RWPE1 (cell line): Measurements from ENCODE around the gene MYO5A.
"Not testable (repeated sequence)": the region's sequence is repeated elsewhere in the genome, so short reads cannot be mapped to it uniquely, and the experiment has no call there.

ENCODE experiments used
- CTCF ChIA-PET: fragments of 350-600 bp; sonication (Branson Sonifier 250); formaldehyde crosslinking; extraction: SDS; loops from one replicate; lab custom pipeline; 2021; lab: Yijun Ruan, JAX
- POLR2A ChIA-PET: fragments of 400-600 bp; formaldehyde crosslinking; extraction: SDS; loops from one replicate; lab custom pipeline; 2020; ENCODE audit warnings: antibody characterized with exemption; ENCODE audit not compliant: low non-redundant PET; lab: Yijun Ruan, JAX
- DNase-seq: peaks from one replicate; pipeline ENCODE4 v3.0.0; 2012; ENCODE audit warnings: low spot score
- H3K27ac ChIP-seq: fragments of 450-650 bp; 2 replicates; pipeline ENCODE4 v1.5.1; 2017
- CTCF ChIP-seq: fragments of 450-650 bp; conservative IDR thresholded peaks from 2 replicates; pipeline ENCODE4 v1.5.1; 2017; ENCODE audit warnings: low read depth, mild to moderate bottlenecking

MYO5A gene

GRCh38 chr15:52289629-52290081 lies 239.0 kb downstream of the MYO5A start:
- no peak for TF ChIP-seq CTCF
- peak overlapping the region; percentile 53 for H3K27ac ChIP-seq
- POLR2A ChIA-PET: no interaction called here
- CTCF ChIA-PET: interaction anchor here (1.4 kb wide), 1 partner anchor 33 kb away, joined by 5 read pairs; no protein-coding TSS in a partner anchor
- DNase-seq: peak; percentile 25

DNA sequence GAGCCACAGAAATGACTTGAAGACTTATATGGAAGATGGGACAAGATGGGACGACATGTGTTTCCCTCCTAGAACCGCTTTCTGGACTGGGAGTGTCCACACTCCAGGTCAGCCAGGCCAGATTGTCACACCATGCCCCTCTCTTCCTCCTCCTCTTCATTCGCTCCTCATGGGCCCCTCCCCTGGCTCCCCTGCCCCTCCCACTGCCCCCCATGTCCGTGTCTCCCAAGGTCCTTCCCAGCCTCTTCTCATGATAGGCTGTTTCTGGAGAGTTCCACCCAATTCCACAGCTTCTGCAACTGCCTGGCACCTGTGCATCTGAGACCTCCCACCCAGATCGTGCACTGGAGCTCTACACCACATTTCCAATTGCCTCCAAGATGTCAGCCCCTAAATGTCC lies 239.7 kb downstream of the MYO5A start:
- POLR2A ChIA-PET: no interaction called here
- TF ChIP-seq CTCF: no peak
- CTCF ChIA-PET: interaction anchor here (1.4 kb wide), 1 partner anchor 33 kb away, joined by 5 read pairs; no protein-coding TSS in a partner anchor
- H3K27ac ChIP-seq: peak overlapping the region; percentile 53
- DNase-seq: no peak

DNA sequence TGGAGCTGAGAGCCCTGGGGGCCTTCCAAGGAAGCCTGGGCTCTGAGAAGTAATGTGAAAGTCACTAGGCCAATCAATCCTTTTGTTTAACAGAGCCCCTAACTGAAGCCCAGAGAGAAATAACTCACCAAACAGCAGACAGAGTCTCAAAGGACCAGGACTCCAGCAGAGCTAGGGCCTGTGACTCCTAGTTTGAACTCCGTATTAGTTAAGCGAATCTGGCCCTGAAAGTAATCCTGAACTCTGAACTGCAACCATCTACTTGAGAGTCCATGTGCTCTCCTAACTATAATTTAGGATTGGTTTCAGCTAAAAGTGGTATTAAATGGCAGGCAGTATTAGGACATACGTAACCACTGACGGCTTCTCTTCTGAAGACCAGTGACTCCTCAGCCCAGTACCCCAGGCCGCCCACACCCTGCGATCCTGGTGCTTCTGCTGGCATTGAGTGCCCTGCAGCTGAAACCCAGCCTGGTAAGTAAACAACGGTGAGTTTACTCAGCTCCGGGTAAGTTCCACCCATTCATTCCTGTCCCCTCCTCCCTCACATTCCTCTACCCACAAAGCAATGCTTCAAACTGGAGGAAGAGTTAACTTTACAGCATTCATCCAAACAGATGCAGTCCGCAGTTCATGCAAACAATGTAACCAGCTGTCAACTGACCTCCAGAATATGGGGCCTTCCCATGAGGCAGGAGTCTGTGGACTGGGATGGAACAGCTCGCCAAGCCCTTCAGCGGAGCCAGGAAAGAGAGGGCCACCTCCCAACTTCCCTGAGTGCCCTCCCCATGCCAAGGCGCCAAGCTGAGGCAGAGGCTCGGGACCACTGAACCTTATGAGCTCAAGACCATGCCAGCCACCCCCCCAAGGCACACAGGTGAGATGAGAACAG lies 240.4 kb downstream of the MYO5A start:
- ChIA-PET CTCF (interaction anchor here (1.4 kb wide), 1 partner anchor 32 kb away, joined by 5 read pairs; no protein-coding TSS in a partner anchor), POLR2A (interaction anchor here (0.6 kb wide), 1 partner anchor 294 kb away, joined by 4 read pairs; no protein-coding TSS in a partner anchor)
- DNase-seq: peak; percentile 90
- H3K27ac ChIP-seq: no peak overlapping the region
- TF ChIP-seq CTCF: no peak

DNA sequence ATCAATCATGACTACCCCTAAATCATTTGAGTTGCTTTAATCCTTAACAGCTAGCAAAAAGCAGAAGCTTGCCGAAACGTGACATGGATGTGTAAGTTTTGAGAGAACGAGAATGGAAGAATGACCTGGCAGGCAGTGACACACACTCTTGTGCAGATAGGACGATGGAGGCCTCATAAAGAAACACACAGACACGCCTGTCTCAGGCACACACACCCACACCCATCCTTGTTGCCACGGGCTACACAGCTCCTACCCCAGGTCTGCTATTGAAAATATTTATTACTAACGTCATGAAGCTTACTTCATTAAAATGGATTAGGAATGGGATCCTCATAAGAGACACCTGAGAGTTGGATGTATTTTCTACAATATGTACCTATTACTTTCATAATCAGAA lies 241.6 kb downstream of the MYO5A start:
- POLR2A ChIA-PET: no interaction called here

DNA sequence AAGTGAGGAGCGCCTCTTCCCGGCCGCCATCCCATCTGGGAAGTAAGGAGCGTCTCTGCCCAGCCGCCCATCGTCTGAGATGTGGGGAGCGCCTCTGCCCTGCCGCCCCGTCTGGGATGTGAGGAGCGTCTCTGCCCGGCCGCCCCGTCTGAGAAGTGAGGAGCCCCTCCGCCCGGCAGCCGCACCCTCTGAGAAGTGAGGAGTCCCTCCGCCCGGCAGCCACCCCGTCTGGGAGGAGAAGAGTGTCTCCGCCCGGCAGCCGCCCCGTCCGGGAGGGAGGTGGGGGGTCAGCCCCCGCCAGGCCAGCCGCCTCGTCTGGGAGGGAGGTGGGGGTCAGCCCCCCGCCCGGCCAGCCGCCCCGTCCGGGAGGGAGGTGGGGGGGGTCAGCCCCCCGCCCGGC lies 242.7 kb downstream of the MYO5A start:
- POLR2A ChIA-PET, CTCF ChIA-PET, H3K27ac ChIP-seq, DNase-seq: not testable (repeated sequence)

More for the DNA sequence above, 241.6 kb downstream of the MYO5A start:
- no peak for TF ChIP-seq CTCF
- no peak overlapping the region for H3K27ac ChIP-seq
- CTCF ChIA-PET: no interaction called here
- peak; percentile 10 for DNase-seq

GRCh38 chr15:52284164-52284563 lies 244.5 kb downstream of the MYO5A start:
- POLR2A ChIA-PET: no interaction called here
- peak; percentile 38 for DNase-seq
- H3K27ac ChIP-seq: no peak overlapping the region
- no peak for TF ChIP-seq CTCF
- CTCF ChIA-PET: interaction anchor here (0.7 kb wide), 1 partner anchor 796 kb away, joined by 3 read pairs; no protein-coding TSS in a partner anchor

- H3K27ac ChIP-seq: no peak overlapping the region
- TF ChIP-seq CTCF: no peak
- CTCF ChIA-PET: no interaction called here
- POLR2A ChIA-PET: no interaction called here
- no peak for DNase-seq
Observed at GRCh38 chr15:52283281-52283680, 245.4 kb downstream of the MYO5A start.
